NCI-H526 treated with DMSO at 0.1 percent for 48 hours (cell line): ENCODE results near the gene C12orf75.
"Not testable (repeated sequence)": the region's sequence is repeated elsewhere in the genome, so short reads cannot be mapped to it uniquely, and the experiment has no call there.

Experiments used
- DNase-seq: peaks from one replicate; lab custom pipeline; 2025; lab: John Stamatoyannopoulos, UW

Gene C12orf75

GRCh38 chr12:105336411-105336810 is 5.9 kb downstream of the C12orf75 start:
- DNase-seq: no peak

- DNase-seq: no peak
Observed at GRCh38 chr12:105337391-105337790, 6.9 kb downstream of the C12orf75 start.

- DNase-seq: no peak
Observed at GRCh38 chr12:105338966-105339365, 8.5 kb downstream of the C12orf75 start.

- DNase-seq: no peak
Observed at GRCh38 chr12:105341010-105341409, 10.5 kb downstream of the C12orf75 start.

- DNase-seq: not testable (repeated sequence)
Observed at GRCh38 chr12:105341620-105342019, 11.1 kb downstream of the C12orf75 start.

- DNase-seq: no peak
Observed at GRCh38 chr12:105342464-105342863, 12.0 kb downstream of the C12orf75 start.

- no peak for DNase-seq
Observed at GRCh38 chr12:105343836-105344235, 13.3 kb downstream of the C12orf75 start.

GRCh38 chr12:105347499-105347898 is 17.0 kb downstream of the C12orf75 start:
- no peak for DNase-seq

GRCh38 chr12:105348142-105348541 is 17.7 kb downstream of the C12orf75 start:
- DNase-seq: no peak

GRCh38 chr12:105348561-105348960 is 18.1 kb downstream of the C12orf75 start:
- no peak for DNase-seq

- DNase-seq: no peak
Observed at GRCh38 chr12:105349138-105349537, 18.6 kb downstream of the C12orf75 start.

- no peak for DNase-seq
Observed at GRCh38 chr12:105351523-105351922, 21.0 kb downstream of the C12orf75 start.

GRCh38 chr12:105352052-105352451 is 21.6 kb downstream of the C12orf75 start:
- DNase-seq: no peak

- no peak for DNase-seq
Observed at GRCh38 chr12:105352940-105353635, 22.6 kb downstream of the C12orf75 start.

- DNase-seq: no peak
Observed at GRCh38 chr12:105355752-105356151, 25.3 kb downstream of the C12orf75 start.

- DNase-seq: no peak
Observed at GRCh38 chr12:105357162-105357691, 26.7 kb downstream of the C12orf75 start.

- no peak for DNase-seq
Observed at GRCh38 chr12:105358789-105359188, 28.3 kb downstream of the C12orf75 start.

- DNase-seq: no peak
Observed at GRCh38 chr12:105359856-105360255, 29.4 kb downstream of the C12orf75 start.

GRCh38 chr12:105363890-105364289 is 33.4 kb downstream of the C12orf75 start:
- no peak for DNase-seq

GRCh38 chr12:105365231-105365630 is 34.7 kb downstream of the C12orf75 start:
- DNase-seq: no peak

- no peak for DNase-seq
Observed at GRCh38 chr12:105368047-105368646, 37.7 kb downstream of the C12orf75 start.

GRCh38 chr12:105369014-105369413 is 38.5 kb downstream of the C12orf75 start:
- DNase-seq: no peak

GRCh38 chr12:105374303-105374702 is 43.8 kb downstream of the C12orf75 start:
- no peak for DNase-seq

- no peak for DNase-seq
Observed at GRCh38 chr12:105377077-105377476, 46.6 kb downstream of the C12orf75 start.
